CD4-positive, alpha-beta T cell treated with Interleukin-2 at 100 ng/mL for 4 hours (primary cell): ENCODE measurements around the gene EIF2S1.
"Not testable (repeated sequence)": the region's sequence is repeated elsewhere in the genome, so short reads cannot be mapped to it uniquely, and the experiment has no call there.

Experiments
- DNase-seq: peaks from one replicate; pipeline ENCODE4 v3.0.0-alpha.2; 2020; ENCODE audit warnings: low spot score

The EIF2S1 gene

DNA sequence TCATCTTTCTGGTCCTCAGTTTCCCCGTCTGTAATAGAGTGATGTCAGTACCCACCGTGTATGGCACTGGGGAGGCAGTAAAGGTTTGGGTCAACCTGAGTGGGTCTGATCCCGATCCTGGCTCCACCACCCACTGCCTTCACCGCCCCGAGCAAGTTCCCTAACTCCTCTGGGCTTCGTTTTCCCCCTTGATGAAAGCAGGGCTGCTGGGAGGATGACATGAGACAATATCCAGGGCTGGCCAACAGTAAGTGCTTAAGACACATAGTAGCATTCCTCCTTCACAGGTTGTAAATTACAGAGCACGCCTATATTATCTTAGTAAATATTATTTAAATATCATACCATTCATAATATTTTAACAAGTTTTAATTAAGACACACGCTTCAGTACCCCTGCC lies 51.2 kb downstream of the EIF2S1 start:
- DNase-seq = no peak

DNA sequence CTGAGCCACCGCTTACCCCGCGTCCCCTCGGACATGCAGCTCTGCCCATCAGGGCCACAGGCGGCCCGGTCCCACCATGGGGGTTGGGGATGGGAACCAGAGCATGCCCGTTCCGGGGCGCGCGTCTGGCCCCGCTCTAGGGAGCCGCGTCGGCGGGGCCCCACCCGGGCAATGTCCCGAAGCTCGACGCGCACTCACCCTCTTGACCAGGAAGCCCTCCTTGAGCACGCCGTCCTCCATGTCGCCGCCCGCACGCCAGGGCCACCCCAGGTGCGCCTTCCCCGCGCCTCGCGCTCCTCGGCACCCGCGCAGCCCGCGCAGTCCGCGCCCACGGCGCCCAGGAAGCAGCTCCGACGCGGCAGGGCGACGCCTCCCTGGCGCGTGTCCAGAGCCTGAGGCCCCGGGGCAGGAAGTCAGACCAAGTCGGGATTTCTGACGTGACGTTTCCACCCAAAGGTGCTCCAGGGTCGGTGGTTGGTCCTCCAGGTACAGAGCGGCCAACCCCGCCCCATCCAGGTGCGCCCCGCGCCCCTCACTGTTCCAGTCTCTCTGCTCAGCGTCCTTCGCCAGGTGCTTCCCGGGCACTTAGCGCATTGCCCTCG lies 51.8 kb downstream of the EIF2S1 start, which contains the start of gene PLEK2:
Gene PLEK2, minus strand, starts transcription at position 346 of the 602 bp plus-strand sequence. Its CDS starts 106 bp downstream, at position 240.
- DNase-seq = peak; percentile 42

DNA sequence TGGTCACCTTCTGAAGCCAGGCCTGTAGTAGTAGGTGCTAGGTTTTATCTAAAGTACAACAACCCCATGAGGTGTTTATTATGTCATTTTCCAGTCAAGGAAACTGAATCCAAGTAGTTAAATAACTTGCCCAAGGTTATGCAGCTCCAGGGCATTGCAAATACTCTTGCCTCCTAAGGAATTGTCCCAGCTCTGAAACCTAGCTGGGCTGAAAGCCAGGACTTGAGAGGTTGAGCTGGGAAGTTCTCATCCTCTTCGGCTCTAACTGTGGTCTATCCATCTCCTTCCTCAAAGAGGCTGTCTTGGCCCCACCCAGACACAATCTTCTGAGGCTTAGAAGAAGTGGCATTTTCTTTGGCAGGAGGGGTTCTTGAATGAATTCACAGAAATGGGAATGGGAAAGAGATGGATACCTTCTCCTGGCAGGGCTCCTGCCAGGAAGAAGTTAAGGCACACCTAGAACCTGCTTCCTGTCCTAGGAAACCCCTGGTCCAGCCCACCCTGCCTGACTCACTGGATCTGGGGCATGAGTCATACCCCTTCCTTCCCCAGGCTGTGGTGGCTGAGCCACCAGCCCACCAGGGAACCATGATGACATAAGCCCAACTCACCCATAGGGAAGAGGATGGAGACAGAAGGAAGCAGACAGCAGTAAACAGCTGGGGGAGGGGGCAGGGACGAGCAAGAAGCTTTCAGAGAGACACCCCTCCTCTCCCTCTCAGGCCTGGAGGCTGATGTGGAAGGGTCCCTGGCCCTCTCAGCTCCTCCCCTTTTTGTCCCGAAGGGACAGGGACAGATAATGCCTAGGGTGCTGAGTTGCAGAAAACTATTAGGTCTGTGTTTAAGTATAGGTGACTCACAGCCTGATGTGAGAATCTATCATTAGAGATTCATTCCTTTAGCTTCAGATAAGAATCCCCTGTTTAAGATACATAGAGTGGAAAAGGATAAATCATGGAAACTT lies 54.0 kb downstream of the EIF2S1 start:
- peak; percentile 37 for DNase-seq

DNA sequence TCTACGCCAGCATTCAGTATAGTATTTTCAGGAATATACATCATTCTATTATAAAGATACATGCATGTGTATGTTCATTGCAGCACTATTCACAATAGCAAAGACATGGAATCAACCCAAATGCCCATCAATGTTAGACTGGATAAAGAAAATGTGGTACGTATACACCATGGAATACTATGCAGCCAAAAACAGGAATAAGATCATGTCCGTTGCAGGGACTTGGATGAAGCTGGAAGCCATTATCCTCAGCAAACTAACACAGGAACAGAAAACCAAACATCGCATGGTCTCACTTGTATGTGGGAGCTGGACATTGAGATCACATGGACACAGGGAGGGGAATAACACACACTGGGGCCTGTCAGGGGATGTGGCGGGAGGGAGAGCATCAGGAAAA lies 55.5 kb downstream of the EIF2S1 start:
- DNase-seq = not testable (repeated sequence)

DNA sequence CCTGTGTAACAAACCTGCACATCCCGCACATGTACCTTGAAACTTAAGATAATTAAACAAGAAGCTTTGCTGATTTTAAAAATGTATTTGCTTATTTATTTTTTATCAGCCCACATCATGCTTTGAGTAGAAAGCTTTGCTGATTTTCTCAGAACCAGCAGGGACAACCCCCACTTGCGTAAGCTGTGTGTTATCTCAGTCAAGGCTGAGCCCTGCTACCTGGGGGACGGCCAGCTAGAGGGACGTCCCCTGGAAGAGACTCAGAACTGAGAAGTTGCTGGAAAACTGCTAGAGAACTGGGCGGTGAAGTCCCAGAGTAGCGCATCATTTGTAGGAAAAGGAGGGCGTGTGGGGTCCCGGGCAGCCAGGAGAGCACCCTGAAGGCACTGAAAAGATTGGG lies 56.0 kb downstream of the EIF2S1 start:
- no peak for DNase-seq

DNA sequence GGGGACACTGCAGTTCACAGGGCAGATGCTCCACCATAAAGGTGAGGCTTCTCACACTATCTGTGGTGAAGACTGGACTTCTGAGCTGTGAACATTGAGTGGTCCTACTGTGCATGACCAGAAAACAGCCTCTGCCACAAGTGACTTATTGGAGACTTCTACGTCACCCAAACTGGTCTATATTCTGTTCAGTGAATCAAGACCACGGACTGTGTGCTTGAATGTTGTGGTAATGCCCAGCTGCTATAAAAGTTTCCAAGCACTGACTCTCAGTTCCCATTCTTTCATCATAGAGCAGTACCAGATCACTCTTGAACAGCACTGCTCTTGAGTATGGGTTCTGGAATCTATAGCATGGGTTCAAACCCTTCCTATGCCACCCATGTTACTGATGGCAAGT lies 56.7 kb downstream of the EIF2S1 start:
- no peak for DNase-seq

DNA sequence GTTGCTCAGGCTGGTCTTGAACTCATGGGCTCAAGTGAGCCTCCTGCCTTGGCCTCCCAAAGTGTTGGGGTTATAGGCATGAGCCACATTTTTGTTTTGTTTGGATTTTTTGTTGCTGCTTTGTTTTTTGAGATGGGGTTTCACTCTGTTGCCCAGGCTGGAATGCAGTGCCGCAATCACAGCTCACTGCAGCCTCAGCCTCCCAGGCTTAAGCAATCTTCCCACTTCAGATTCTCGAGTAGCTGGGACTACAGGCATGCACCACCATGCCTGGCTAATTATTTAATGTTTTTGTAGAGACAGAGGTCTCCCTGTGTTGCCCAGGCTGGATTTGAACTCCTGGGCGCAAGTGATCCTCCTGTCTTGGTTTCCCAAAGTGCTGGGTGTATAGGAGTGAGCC lies 57.5 kb downstream of the EIF2S1 start:
- DNase-seq = no peak

DNA sequence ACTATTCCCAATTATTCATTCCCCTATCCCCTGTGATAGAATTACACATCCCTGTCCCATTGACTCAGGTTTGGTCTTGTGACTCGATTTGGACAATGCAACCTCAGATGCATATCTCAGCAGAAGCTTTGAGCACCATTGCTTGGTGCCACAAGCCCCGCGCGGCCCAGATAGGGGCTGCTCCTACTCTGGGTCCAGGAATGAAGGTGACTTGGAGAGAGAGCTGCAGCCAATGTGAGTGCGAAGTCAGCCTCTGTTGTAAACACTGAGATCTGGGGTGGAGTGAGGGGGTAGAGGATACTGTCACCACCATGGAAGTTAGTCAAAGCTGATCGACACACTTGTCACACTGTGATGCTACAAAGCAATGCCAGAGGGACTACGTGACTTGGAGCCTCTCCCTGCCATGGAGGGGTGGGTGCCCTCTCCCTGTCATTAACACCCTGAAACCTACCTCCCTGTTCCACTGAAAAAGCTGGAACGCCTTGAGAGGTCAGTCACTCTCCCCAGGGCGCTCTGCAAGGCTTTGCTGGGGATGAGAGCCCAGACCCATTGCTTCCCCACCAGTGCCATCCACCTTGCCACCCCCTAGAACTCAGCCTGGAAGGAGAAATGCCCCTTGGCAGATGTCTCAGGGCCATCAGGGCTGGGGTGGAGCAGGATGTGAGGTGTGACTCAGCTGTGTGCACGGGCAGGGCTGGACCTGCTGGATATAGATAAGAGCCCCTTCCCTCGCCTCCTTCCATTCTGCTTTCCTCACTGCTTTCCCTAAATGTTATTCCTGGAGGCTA lies 58.5 kb downstream of the EIF2S1 start:
- no peak for DNase-seq

DNA sequence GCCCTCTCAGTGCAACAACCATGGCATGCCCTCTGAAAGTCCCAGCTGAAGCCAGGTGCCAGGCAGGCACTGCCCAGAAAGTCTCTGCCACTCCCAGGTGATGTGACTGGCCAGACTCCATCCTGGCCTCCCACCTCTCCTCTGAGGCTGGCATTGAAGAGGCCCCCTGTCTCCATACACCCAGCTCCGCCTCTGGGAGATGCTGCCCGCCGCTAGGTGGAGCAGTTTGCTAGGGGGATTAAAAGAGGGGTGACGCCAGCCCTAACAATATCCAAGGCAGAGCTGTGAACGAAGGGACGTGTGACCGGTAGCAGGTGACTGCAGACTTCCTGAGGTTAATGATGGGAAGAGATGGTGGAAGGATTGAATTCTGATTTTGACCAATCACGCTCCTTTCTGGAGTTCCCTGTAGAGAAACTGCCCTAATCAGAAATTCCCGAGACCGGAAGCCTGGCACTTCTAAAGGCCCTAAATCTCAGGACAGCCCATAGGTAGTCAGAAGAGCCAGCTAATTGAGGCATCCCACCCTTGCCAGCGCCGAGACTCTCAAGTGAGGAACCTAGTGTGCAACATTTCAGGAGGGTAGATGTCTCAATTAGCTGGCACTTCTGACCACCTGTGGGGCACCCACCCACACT lies 60.1 kb downstream of the EIF2S1 start:
- peak; percentile 20 for DNase-seq

DNA sequence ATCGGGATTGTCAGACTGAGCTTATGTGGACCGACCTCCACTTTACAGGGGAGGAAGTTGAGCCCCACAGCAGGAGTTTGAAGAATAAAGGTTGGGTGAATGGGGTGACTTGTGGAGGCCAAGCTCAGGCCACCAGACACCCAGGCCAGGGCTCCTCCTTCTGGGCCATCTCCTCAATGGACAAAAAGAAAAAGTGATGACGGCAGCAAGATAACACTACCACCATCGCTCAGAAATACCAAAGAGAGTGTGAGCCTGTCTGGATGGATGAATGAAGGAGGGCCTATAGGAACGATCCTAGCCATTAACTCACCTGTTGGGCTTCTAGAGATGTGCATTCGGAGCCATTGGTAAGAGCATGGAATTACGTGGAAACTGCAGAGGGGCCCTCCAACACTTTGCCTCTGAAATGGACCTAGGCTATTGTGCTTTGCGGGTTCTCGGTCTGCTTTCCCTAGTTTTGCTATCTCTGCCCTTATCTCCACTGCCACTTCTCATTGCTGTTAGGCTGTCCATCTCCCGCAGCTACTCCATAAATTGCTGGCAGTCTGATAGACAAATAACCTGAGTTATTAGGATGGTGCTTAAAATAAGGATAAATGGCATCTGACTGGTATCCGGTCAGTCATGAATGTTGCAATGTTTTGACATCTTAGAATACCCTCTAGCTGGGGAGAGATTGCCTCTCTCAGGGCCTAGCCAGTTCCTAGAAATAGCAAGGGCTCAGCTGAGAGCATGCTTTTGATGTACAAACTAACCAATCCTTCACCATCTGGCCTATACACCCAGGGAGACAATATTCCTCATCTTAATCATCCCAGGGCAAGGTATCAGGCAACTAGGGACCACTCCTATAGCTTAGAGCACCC lies 61.5 kb downstream of the EIF2S1 start:
- DNase-seq = no peak

DNA sequence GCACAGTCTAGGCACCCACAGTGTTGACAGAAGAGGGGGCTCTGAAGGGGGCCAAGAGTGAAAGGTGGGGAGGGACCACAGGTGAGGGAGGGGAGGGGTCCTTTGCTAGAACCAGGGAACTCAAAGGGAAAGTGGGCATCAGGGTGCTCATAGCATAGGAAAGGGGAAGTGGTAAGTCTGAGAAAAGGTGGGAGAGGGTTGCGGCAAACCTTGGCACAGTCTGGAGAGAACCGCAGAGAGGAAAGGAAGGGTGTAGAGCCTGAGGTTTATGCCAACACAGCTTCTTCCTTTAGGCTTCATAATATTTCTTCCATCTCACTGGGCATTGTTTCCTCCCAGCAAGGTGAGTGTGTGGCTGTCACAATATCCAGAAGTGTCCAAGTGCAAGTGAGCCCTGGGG lies 63.3 kb downstream of the EIF2S1 start:
- DNase-seq = no peak

DNA sequence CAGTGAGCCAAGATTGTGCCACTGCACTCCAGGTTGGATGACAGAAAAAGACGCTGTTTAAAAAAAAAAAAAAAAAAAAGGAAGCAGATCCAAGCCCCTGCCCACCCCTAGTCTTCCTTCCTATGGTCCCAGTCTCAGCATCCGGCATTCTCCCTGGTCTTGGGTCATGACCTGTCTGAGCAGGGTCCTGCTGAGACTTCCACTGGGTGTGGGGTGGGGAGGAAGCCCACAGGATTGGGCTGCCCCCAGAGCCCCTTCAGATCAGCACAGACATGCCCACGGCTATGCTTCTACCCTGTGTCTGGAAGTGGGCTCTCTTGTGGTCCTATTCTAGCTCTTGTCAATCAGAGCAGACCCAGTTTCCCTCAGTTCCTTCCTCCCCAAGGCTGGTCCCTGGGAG lies 64.4 kb downstream of the EIF2S1 start:
- DNase-seq = no peak

DNA sequence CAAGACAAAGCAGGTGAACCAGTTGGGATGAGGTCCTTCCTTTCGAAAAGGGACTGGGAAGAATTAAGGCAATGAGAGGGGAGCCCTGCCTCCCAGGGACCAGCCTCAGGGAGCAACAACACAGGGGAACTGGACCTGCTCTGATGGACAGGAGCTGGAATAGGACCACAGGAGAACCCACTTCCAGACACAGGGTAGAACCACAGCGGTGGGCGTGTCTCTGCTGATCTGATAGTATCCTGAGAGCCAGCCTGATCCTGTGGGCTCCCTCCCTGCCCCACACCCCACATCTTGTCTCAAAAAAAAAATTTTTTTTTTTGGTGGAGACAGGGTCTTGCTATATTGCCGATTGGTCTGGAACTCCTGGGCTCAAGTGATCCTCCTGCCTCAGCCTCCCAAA lies 65.5 kb downstream of the EIF2S1 start:
- DNase-seq = no peak

DNA sequence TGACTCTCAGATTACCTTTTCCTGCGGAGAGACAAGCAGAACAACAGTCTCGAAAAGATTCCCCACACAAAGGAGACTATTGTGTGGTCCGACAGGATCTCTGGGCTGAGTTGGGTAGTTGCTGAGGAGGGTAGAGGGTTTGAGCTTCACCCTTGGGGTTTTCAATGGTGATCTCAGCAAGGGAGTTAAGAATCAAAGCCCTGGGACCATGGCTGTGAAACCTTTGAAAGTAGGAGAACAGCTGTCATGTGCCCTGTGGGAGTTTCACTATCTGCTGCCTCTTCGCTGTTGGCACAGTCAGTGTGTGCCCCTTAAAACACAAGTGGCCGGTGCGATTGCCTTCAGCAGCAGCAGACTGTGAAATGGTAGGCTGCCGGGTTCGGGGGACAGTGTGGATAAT lies 66.0 kb downstream of the EIF2S1 start:
- DNase-seq = no peak

DNA sequence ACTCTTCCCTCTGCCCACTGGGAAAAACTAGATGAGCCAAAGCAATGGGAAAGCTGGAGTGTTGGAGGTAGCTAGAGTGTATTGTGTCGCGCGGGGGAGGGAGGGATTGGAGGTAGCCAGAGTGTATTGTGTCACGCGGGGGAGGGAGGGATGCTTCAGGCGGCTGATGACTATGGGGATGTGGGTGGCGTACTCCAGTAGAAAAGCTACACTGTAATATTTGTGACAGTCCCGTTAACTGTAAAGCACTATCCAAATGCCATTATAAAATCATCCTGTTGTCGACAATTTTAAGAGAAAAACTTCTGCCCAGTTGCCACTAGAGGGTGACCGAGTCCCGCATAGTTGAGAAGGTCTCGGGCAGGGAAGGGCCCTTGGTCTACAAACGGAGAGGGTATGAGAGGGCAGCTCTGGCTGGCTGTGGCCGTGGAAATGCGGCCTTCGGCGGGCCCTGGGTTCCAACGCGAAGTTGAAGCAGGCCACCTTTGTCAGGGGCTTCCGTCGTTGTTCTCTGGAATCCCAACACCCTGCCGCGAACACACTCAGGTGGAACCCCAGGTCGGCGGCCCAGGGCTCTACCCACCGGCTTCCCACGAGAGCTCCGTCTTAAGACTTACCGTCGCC lies 67.0 kb downstream of the EIF2S1 start:
- DNase-seq = peak; percentile 78

DNA sequence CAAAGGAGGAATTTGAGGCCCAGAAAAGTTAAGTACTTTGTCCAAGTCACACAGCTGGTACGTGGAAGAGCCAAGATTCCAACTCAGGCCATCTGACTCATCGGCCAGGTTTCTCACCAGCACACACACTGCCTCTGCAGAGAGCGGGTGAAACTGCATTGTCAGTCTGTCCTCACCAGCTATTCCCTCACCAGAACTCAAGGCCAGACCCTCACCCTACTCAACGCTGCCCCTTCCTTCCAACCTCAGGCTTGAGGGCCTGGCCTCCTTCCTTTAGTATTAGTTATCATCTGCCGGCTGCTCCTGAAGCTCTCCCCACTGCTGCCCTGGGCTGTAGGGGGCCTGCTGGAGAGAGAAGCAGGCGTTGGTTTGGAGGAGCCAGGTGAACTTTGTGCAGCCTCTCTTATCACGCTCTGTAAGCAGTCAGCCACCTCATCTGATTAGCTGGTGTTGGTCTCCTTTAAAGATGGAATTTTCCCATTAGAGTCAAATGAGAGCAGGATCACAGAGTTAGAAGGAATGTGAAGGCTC lies 68.4 kb downstream of the EIF2S1 start:
- DNase-seq = no peak

DNA sequence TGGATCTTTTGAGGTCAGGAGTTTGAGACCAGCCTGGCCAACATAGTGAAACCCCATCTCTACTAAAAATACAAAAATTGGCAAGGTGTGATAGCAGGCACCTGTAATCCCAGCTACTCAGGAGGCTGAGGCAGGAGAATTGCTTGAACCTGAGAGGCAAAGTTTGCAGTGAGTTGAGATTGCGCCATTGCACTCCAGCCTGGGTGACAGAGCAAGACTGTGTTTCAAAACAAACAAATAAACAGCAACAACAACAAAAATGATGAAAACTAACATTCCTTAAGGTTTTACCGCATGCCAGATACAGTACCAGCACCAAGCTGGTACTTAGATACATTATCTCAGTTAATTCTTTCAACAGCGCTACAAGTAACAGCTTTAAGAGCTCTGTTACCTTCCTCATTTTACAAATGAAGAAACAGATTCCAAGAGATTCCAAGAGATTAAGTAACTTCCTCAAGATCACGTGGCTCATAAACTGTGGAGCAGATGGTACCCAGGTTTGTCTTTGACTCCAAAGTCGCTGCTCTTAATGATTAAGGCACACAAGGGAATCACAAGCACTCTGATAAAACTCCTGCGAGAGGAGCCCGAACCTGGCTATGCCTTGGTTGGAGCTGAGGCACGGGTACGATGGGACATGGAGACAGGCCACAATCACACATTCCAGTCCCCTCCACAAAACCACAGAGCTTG lies 69.5 kb downstream of the EIF2S1 start:
- DNase-seq = no peak

DNA sequence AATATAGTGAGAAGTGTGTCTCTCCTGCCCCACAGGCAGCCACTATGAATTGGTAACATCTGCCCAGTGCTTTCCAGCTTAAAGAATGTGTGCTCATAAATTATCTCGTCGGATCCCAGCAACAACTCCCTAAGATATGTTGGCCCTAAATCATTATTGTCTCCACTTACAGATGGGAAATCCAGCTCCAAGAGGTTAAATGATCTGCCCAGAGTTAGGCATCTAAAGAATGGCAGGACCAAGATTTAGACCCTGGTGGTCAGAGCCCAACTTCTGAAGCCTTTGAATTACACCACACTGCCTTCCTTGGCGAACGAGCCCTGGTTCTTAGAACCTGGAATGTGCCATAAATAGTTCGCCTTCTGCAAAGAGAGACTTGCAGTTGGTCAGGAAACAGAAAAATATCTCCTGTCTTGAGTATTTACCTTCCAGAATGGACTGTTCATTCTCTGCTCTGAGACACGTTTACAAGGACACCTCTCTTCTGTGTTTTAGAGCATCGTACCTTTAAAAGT lies 72.0 kb downstream of the EIF2S1 start:
- DNase-seq = no peak

DNA sequence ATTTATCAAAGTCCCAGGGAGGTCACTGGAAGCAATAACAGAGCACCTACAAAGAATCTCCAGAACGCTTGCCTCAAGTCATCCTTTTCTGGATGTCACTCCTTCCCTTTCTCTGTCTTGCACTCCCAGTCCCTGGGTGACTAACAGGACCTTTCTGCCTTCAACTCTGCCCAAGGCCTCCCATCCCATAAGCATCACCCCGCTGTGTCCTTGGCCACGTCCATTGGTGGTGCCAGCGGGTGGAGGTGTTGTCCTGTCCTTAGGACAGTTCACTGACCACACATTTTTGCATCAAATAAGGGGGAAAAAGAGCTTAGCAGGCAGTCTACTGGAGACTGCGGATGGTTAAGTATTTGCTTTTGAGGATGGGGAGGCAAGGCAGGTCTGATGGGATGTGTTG lies 75.5 kb downstream of the EIF2S1 start:
- DNase-seq = no peak
